Ascending aorta (tissue), 2 donors: Measurements from ENCODE around the gene PCDHGA2. TPM values are rescaled to one million over a fixed set of nuclear protein-coding genes. Genes with fewer than 3 reads are reported as not detected.
A peak's percentile ranks its signal among the peaks of the same experiment; 100 is the strongest.

ENCODE experiments used
- DNase-seq, 2 donors: peaks; one replicate each; pipeline ENCODE4 v3.0.0-alpha.2; 2019; ENCODE audit warnings: low spot score in 2 of 2
- H3K27ac ChIP-seq, 2 donors: fragments of 200-600 bp; sonication (generic); one replicate each; pipeline ENCODE4 v1.5.1; 2016 to 2017; ENCODE audit warnings: mild to moderate bottlenecking in 1 of 2
- H3K27me3 ChIP-seq: fragments of 200-600 bp; sonication (generic); one replicate; pipeline ENCODE4 v1.5.1; 2017
- H3K36me3 ChIP-seq, 2 donors: fragments of 200-600 bp; sonication (generic); one replicate each; pipeline ENCODE4 v1.5.1; 2016
- H3K4me1 ChIP-seq, 2 donors: fragments of 200-600 bp; sonication (generic); one replicate each; pipeline ENCODE4 v1.5.1; 2016 to 2017; ENCODE audit warnings: mild to moderate bottlenecking in 1 of 2
- H3K4me3 ChIP-seq, 2 donors: fragments of 200-600 bp; sonication (generic); one replicate each; pipeline ENCODE4 v1.5.1; 2016 to 2017; ENCODE audit warnings: mild to moderate bottlenecking in 1 of 2
- H3K9me3 ChIP-seq, 2 donors: fragments of 200-600 bp; sonication (generic); one replicate each; pipeline ENCODE4 v1.5.1; 2016
- CTCF ChIP-seq, 3 experiments: fragments of 200-600 bp in 2 of 3; fragments of 450-650 bp in 1 of 3; sonication (generic) in 2 of 3; IDR thresholded peaks; one replicate each; pipeline ENCODE4 v1.5.1; 2016 to 2019; ENCODE audit warnings: antibody characterized with exemption in 3 of 3, mild to moderate bottlenecking in 1 of 3, moderate library complexity in 1 of 3
- intact Hi-C: fragments of 100-400 bp; cut with DNase I; formaldehyde crosslinking; loops from one replicate; pipeline ENCODE4 v1.15.1; 2023
- total RNA-seq: library from RNA; depleted of rRNA; stranded (reverse); fragments of >200 nt; gene quantifications from one replicate; pipeline ENCODE4 v1.1.0, GENCODE V29; 2016

Gene PCDHGA2
- total RNA-seq, 1 donor from 2014 or later: 4.9 TPM

GRCh38 chr5:141362719-141363118 lies 24.2 kb downstream of the PCDHGA2 start:
- Histone ChIP-seq H3K27ac (no peak overlapping the region), H3K4me3 (no peak overlapping the region), H3K27me3 (no peaks in the 10 kb centered on the region), H3K4me1 (no peaks in the 10 kb centered on the region), H3K9me3 (peaks cover 97 to 98% of the 10 kb centered on the region in 2 donors), H3K36me3 (no peaks in the 10 kb centered on the region)
- no peak for TF ChIP-seq CTCF (IDR thresholded peaks at IDR 0.05)
- DNase-seq: no peak
- intact Hi-C loops: no loop called here

- H3K4me1 ChIP-seq: no peaks in the 10 kb centered on the region
- H3K9me3 ChIP-seq: peaks cover 93 to 98% of the 10 kb centered on the region in 2 donors
- H3K36me3 ChIP-seq: no peaks in the 10 kb centered on the region
- H3K27me3 ChIP-seq: no peaks in the 10 kb centered on the region
- intact Hi-C loops: no loop called here
- H3K27ac ChIP-seq: no peak within 1 kb of the TSS
- peak within 1 kb of the TSS; percentile 31 to 35 for H3K4me3 ChIP-seq
- no peak for TF ChIP-seq CTCF (IDR thresholded peaks at IDR 0.05)
- DNase-seq: no peak
These were observed 25.5 kb downstream of the PCDHGA2 start, which contains the start of gene PCDHGA5 for GRCh38 chr5:141363952-141364660. PCDHGA5 (plus strand) TSS chr5:141364162; CDS start chr5:141364331, 169 bp downstream.

GRCh38 chr5:141366016-141366896 lies 27.7 kb downstream of the PCDHGA2 start:
- TF ChIP-seq CTCF (IDR thresholded peaks at IDR 0.05): no peak
- Histone ChIP-seq H3K36me3 (no peaks in the 10 kb centered on the region), H3K4me1 (no peaks in the 10 kb centered on the region), H3K4me3 (peak overlapping the region in 1 of 2 donors; percentile 13), H3K9me3 (peaks cover 93 to 98% of the 10 kb centered on the region in 2 donors), H3K27me3 (no peaks in the 10 kb centered on the region), H3K27ac (no peak overlapping the region)
- intact Hi-C loops: no loop called here
- no peak for DNase-seq

- no peaks in the 10 kb centered on the region for H3K36me3 ChIP-seq
- intact Hi-C loops: no loop called here
These were observed 31.7 kb downstream of the PCDHGA2 start, which contains the start of gene PCDHGB3 for GRCh38 chr5:141369994-141370848. PCDHGB3 (plus strand) TSS chr5:141370242; CDS start chr5:141370395, 153 bp downstream.

More at GRCh38 chr5:141369994-141370848, 31.7 kb downstream of the PCDHGA2 start, which contains the start of gene PCDHGB3:
- no peak for DNase-seq
- no peak for TF ChIP-seq CTCF (IDR thresholded peaks at IDR 0.05)
- Histone ChIP-seq H3K4me3 (peak within 1 kb of the TSS; percentile 14 to 24), H3K27ac (no peak within 1 kb of the TSS), H3K27me3 (no peaks in the 10 kb centered on the region), H3K4me1 (no peaks in the 10 kb centered on the region), H3K9me3 (peaks cover 94 to 100% of the 10 kb centered on the region in 2 donors)
